Osteoblast (primary cell): ENCODE results near the gene CACNA1E. TPM values are rescaled to one million over a fixed set of nuclear protein-coding genes. Genes with fewer than 3 reads are reported as not detected.

Experiments
- DNase-seq: peaks from one replicate; pipeline ENCODE4 v3.0.0; 2011; ENCODE audit warnings: low spot score, mixed read lengths; ENCODE audit not compliant: insufficient read length; ENCODE audit errors: missing footprints
- H2AFZ ChIP-seq: 2 replicates; pipeline ENCODE4 v1.6.0; 2011; ENCODE audit warnings: mild to moderate bottlenecking, low read length
- H3K27ac ChIP-seq: 2 replicates; pipeline ENCODE4 v1.5.1; 2011; ENCODE audit warnings: mild to moderate bottlenecking, low read depth, low read length, moderate library complexity
- H3K27me3 ChIP-seq: 2 replicates; pipeline ENCODE4 v1.6.0; 2012; ENCODE audit warnings: mild to moderate bottlenecking, control low read depth, inconsistent platforms, low read length, moderate library complexity; ENCODE audit not compliant: insufficient read depth
- H3K36me3 ChIP-seq: 2 replicates; pipeline ENCODE4 v1.5.1; 2011; ENCODE audit warnings: mild to moderate bottlenecking, low read length, control low read depth, moderate library complexity; ENCODE audit not compliant: insufficient read depth
- H3K4me1 ChIP-seq: 2 replicates; pipeline ENCODE4 v1.5.1; 2011; ENCODE audit warnings: mild to moderate bottlenecking, low read length, control low read depth, moderate library complexity; ENCODE audit not compliant: insufficient read depth
- H3K4me2 ChIP-seq: 2 replicates; pipeline ENCODE4 v1.6.0; 2011; ENCODE audit warnings: mild to moderate bottlenecking, low read length; ENCODE audit not compliant: insufficient read depth
- H3K4me3 ChIP-seq: fragments of 200-600 bp; sonication (generic); 3 replicates; pipeline ENCODE4 v1.5.1; 2012; ENCODE audit warnings: mild to moderate bottlenecking, low read length, inconsistent platforms; ENCODE audit not compliant: insufficient read depth
- H3K79me2 ChIP-seq: 2 replicates; pipeline ENCODE4 v1.6.0; 2012; ENCODE audit warnings: mild to moderate bottlenecking, low read length, control low read depth, inconsistent platforms; ENCODE audit not compliant: insufficient read depth
- H3K9me3 ChIP-seq: 2 replicates; pipeline ENCODE4 v1.5.1; 2011; ENCODE audit warnings: low read depth, low read length, control low read depth
- H4K20me1 ChIP-seq: 2 replicates; pipeline ENCODE4 v1.6.0; 2012; ENCODE audit warnings: mild to moderate bottlenecking, low read length, control low read depth; ENCODE audit not compliant: insufficient read depth
- total RNA-seq: library from RNA; depleted of rRNA; stranded (reverse); fragments of >200 nt; gene quantifications from 2 replicates; pipeline ENCODE4 v1.2.3, GENCODE V29; 2012
- TF ChIP-seq, protein P1 (sequence below): IDR thresholded peaks from 2 replicates; pipeline ENCODE4 v1.5.1; 2011; ENCODE audit warnings: mild to moderate bottlenecking, low read depth, low read length, moderate library complexity; ENCODE audit errors: extremely low read depth

The CACNA1E gene
- total RNA-seq, 1 donor = under 0.01 TPM

DNA sequence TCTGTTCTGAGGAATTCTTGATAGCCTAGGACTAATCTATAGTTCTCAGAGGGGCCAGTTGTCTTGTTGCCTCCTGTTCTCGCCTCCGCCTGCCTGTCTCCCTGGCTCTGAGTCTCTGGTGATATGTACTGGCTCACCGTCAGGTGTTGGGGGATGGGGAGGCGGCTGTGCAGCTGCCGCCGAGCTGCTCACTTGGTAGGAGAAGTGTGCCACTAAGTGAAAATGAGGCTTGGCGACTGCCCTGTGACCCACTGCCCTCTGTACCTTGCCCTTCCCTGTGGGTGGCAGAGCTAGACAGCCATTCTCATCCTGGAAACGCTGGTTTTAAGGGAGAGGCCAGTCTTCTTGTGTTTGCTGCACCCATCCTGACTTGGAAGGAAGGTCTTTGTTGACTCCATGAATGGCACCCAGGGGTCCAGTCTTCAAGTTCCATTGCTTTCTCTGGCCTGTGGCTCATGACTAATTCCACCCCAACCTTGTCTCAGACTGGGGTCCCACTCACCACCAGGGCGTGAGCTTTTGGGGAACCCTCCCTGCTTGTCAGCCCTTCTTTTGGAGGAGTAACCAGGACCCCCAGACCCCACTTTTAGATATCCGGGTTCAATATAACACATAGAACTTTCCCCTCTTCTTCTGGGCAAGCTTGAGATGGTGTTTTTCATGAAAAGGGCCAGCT lies 120.6 kb downstream of the CACNA1E start:
- no peaks in the 10 kb centered on the region for H3K79me2 ChIP-seq

DNA sequence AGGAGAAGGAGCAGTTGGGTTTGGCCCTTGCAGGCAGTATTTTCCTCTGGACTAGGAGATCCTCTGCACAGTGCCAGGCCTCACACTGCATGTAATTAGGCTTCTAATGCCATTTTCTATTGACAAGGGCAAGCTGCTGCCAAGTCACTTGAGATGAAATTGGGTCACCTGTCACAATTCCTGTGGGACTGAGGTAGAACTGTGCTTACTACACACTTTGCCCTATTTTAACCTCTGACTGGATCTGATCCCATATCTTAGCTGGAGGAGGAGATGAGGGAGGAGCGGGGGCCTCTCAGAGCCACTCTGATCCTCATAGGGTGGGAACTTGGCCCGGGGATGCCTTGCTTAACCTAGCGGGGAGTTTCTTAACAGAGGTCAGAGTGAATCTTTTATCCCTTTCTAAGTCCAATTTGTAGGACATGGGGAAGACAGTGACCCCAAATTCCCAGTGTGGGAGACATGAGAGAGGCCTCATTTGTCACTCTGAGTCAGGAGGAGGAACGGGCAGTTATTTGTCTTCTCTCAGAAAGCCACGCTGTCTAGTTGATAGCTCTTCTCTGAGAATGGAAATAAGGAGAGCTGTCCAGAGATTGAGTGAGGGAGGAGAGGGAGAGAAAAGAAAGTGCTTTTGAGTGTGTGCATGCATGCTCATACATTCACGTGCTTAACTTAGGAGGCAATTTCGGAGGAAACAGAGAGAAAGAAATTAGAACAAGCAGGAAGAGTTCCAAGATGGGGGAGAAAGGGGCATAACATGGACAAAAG lies 121.3 kb downstream of the CACNA1E start:
- Histone ChIP-seq H3K4me2 (no peak overlapping the region), H3K36me3 (no peaks in the 10 kb centered on the region), H4K20me1 (no peaks in the 10 kb centered on the region), H3K27ac (no peak overlapping the region), H3K4me1 (no peaks in the 10 kb centered on the region), H3K79me2 (no peaks in the 10 kb centered on the region), H3K4me3 (no peak overlapping the region), H3K27me3 (no peaks in the 10 kb centered on the region), H3K9me3 (no peaks in the 10 kb centered on the region), H2AFZ (no peak overlapping the region)
- no peak for DNase-seq
- TF ChIP-seq, protein P1, sequence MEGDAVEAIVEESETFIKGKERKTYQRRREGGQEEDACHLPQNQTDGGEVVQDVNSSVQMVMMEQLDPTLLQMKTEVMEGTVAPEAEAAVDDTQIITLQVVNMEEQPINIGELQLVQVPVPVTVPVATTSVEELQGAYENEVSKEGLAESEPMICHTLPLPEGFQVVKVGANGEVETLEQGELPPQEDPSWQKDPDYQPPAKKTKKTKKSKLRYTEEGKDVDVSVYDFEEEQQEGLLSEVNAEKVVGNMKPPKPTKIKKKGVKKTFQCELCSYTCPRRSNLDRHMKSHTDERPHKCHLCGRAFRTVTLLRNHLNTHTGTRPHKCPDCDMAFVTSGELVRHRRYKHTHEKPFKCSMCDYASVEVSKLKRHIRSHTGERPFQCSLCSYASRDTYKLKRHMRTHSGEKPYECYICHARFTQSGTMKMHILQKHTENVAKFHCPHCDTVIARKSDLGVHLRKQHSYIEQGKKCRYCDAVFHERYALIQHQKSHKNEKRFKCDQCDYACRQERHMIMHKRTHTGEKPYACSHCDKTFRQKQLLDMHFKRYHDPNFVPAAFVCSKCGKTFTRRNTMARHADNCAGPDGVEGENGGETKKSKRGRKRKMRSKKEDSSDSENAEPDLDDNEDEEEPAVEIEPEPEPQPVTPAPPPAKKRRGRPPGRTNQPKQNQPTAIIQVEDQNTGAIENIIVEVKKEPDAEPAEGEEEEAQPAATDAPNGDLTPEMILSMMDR = no peak

More for the DNA sequence above, 120.6 kb downstream of the CACNA1E start:
- H3K4me3 ChIP-seq = no peak overlapping the region
- no peaks in the 10 kb centered on the region for H3K9me3 ChIP-seq
- H3K36me3 ChIP-seq = no peaks in the 10 kb centered on the region
- TF ChIP-seq, protein P1 = no peak
- no peaks in the 10 kb centered on the region for H3K4me1 ChIP-seq
- H3K4me2 ChIP-seq = no peak overlapping the region
- H3K27me3 ChIP-seq = no peaks in the 10 kb centered on the region
- H2AFZ ChIP-seq = no peak overlapping the region
- DNase-seq = no peak
- no peaks in the 10 kb centered on the region for H4K20me1 ChIP-seq
- H3K27ac ChIP-seq = no peak overlapping the region

GRCh38 chr1:181607524-181607923 lies 124.2 kb downstream of the CACNA1E start:
- H3K27me3 ChIP-seq = no peaks in the 10 kb centered on the region
- TF ChIP-seq, protein P1 = no peak
- H2AFZ ChIP-seq = no peak overlapping the region
- no peaks in the 10 kb centered on the region for H3K9me3 ChIP-seq
- no peak for DNase-seq
- no peaks in the 10 kb centered on the region for H3K36me3 ChIP-seq
- no peak overlapping the region for H3K4me3 ChIP-seq
- no peak overlapping the region for H3K27ac ChIP-seq
- H4K20me1 ChIP-seq = no peaks in the 10 kb centered on the region
- no peaks in the 10 kb centered on the region for H3K79me2 ChIP-seq
- no peaks in the 10 kb centered on the region for H3K4me1 ChIP-seq
- no peak overlapping the region for H3K4me2 ChIP-seq

GRCh38 chr1:181608386-181608785 lies 125.1 kb downstream of the CACNA1E start:
- H3K27me3 ChIP-seq = no peaks in the 10 kb centered on the region
- H3K4me1 ChIP-seq = no peaks in the 10 kb centered on the region
- no peaks in the 10 kb centered on the region for H3K9me3 ChIP-seq
- TF ChIP-seq, protein P1 = no peak
- no peaks in the 10 kb centered on the region for H3K79me2 ChIP-seq
- no peak for DNase-seq
- no peak overlapping the region for H3K4me2 ChIP-seq
- H3K4me3 ChIP-seq = no peak overlapping the region
- no peaks in the 10 kb centered on the region for H4K20me1 ChIP-seq
- no peak overlapping the region for H3K27ac ChIP-seq
- H2AFZ ChIP-seq = no peak overlapping the region
- no peaks in the 10 kb centered on the region for H3K36me3 ChIP-seq
